ENCODE data around the gene HMCN1. TPM values are rescaled to one million over a fixed set of nuclear protein-coding genes. Genes with fewer than 3 reads are reported as not detected.

HMCN1 gene
- total and polyA plus RNA-seq, 2 donors (not counting 1 experiment from before 2014, with no cell fraction given) = 6.8 to 21.0 TPM

DNA sequence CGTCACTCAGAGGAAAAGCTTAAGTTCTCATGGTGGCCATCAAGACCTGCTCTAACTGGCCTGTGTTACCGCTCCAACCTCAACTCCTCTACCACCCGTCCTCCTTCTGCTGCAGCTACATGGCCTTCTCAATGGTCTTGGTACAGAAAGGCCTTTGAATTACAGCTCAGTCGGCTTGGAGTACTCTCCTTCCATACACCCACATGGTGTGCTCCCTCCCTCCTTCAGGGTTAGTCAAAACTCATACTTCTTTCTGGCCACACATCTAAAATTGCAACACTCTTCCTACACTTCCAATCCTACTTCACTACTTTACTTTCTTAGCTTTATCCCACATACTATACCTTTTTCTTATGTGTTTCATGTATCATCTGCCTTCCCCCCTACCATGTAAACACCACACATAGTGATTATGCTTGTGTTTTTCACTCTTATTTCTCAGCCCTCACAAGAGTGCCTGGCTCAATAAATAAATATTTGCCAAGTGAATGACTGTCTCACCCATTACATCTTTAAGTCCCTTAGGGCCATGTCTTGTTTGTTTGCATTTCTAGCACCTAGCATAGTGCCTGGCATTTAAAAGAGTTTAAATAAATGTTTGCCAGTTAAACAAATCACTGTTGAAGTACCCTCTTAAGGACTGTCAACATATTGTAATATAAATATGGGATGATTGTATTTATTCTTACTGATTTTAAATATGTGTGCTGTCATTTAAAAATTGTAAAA lies 37.6 kb upstream of the HMCN1 start:
- Histone ChIP-seq H3K4me2 (ENCODE audit: extremely low read depth, insufficient read depth, low read length) (no peak overlapping the region), H3K27me3 (ENCODE audit: control insufficient read depth, insufficient read depth, low read length) (no peaks in the 10 kb centered on the region), H3K9me3 (ENCODE audit: control insufficient read depth, insufficient read depth, low read depth, low read length) (no peaks in the 10 kb centered on the region), H3K27ac (ENCODE audit: insufficient read depth, low read length) (no peak overlapping the region), H4K20me1 (ENCODE audit: control insufficient read depth, extremely low read depth, insufficient read depth, low read length) (no peaks in the 10 kb centered on the region), H2AFZ (ENCODE audit: low read length) (no peak overlapping the region), H3K4me1 (ENCODE audit: control insufficient read depth, extremely low read depth, insufficient read depth, low read length) (no peaks in the 10 kb centered on the region), H3K4me3 (replicated peaks in 1 of 4; ENCODE audit: control extremely low read depth in 1 of 4, insufficient read depth in 1 of 4, low read depth in 3 of 4, low read length in 4 of 4) (no peak overlapping the region), H3K79me2 (ENCODE audit: control insufficient read depth, insufficient read depth, low read length) (no peaks in the 10 kb centered on the region), H3K36me3 (ENCODE audit: control insufficient read depth, insufficient read depth, low read length) (no peaks in the 10 kb centered on the region), H3K9ac (ENCODE audit: insufficient read depth, low read length) (no peak overlapping the region)
- TF ChIP-seq CTCF (conservative IDR thresholded peaks at IDR 0.05 in 1 of 2, IDR thresholded peaks at IDR 0.05 in 1 of 2; ENCODE audit: low read depth in 1 of 2, low read length in 2 of 2) = no peak
- no peak for TF ChIP-seq EZH2 (IDR thresholded peaks at IDR 0.05; ENCODE audit: low read length, missing control alignments)
- no peak for DNase-seq (ENCODE audit: low read depth in 2 of 2)

DNA sequence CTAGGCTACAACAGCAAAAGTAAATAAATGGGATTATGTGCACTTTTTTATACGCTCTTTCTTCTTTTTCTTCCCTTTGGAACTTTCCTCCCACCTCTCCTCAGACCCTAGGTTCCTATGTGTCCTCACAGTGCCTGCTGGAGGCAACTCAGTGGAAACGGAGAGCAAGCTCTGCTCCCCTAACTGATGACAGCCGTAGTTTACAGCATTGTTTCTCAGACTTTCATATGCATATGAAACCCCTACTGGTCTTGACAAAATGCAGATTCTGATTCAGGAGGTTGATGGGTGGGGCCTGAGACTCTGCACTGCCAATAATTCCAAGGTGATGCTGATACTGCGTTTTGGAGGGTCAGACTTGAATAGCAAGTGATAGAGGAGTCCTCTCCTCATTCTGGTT lies 34.3 kb upstream of the HMCN1 start:
- no peak overlapping the region for H3K9ac ChIP-seq (ENCODE audit: insufficient read depth, low read length)
- no peak overlapping the region for H3K4me3 ChIP-seq (replicated peaks in 1 of 4; ENCODE audit: control extremely low read depth in 1 of 4, insufficient read depth in 1 of 4, low read depth in 3 of 4, low read length in 4 of 4)
- H4K20me1 ChIP-seq (ENCODE audit: control insufficient read depth, extremely low read depth, insufficient read depth, low read length) = no peaks in the 10 kb centered on the region
- H3K4me1 ChIP-seq (ENCODE audit: control insufficient read depth, extremely low read depth, insufficient read depth, low read length) = no peaks in the 10 kb centered on the region
- no peaks in the 10 kb centered on the region for H3K36me3 ChIP-seq (ENCODE audit: control insufficient read depth, insufficient read depth, low read length)
- H3K9me3 ChIP-seq (ENCODE audit: control insufficient read depth, insufficient read depth, low read depth, low read length) = no peaks in the 10 kb centered on the region
- H3K79me2 ChIP-seq (ENCODE audit: control insufficient read depth, insufficient read depth, low read length) = no peaks in the 10 kb centered on the region
- no peak overlapping the region for H2AFZ ChIP-seq (ENCODE audit: low read length)
- no peak overlapping the region for H3K27ac ChIP-seq (ENCODE audit: insufficient read depth, low read length)
- H3K4me2 ChIP-seq (ENCODE audit: extremely low read depth, insufficient read depth, low read length) = no peak overlapping the region
- TF ChIP-seq EZH2 (IDR thresholded peaks at IDR 0.05; ENCODE audit: low read length, missing control alignments) (no peak), CTCF (conservative IDR thresholded peaks at IDR 0.05 in 1 of 2, IDR thresholded peaks at IDR 0.05 in 1 of 2; ENCODE audit: low read depth in 1 of 2, low read length in 2 of 2) (no peak)
- no peak for DNase-seq (ENCODE audit: low read depth in 2 of 2)
- H3K27me3 ChIP-seq (ENCODE audit: control insufficient read depth, insufficient read depth, low read length) = no peaks in the 10 kb centered on the region

DNA sequence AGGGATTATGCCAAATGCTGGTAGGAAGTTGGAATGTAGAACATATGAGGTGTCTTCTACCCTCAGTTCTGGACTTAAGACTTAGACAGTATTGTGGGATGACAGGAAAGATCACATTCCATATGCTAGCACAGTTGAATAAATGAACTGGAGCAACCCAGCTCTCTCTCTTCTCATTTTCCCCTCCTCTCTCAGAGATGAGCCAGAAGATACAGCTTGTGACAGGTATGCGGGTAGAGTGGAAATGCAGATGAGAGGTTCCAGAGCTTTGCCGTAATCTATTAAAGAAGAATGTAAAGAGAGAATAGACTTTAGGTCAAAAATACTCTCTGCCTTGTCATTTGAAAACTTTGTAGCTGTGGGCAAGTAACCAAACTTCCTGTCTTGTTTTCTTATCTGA lies 32.5 kb upstream of the HMCN1 start:
- no peak overlapping the region for H2AFZ ChIP-seq (ENCODE audit: low read length)
- no peak overlapping the region for H3K9ac ChIP-seq (ENCODE audit: insufficient read depth, low read length)
- TF ChIP-seq CTCF (conservative IDR thresholded peaks at IDR 0.05 in 1 of 2, IDR thresholded peaks at IDR 0.05 in 1 of 2; ENCODE audit: low read depth in 1 of 2, low read length in 2 of 2) = no peak
- no peak for TF ChIP-seq EZH2 (IDR thresholded peaks at IDR 0.05; ENCODE audit: low read length, missing control alignments)
- DNase-seq (ENCODE audit: low read depth in 2 of 2) = no peak
- no peaks in the 10 kb centered on the region for H3K79me2 ChIP-seq (ENCODE audit: control insufficient read depth, insufficient read depth, low read length)
- H3K4me3 ChIP-seq (replicated peaks in 1 of 4; ENCODE audit: control extremely low read depth in 1 of 4, insufficient read depth in 1 of 4, low read depth in 3 of 4, low read length in 4 of 4) = no peak overlapping the region
- H3K4me2 ChIP-seq (ENCODE audit: extremely low read depth, insufficient read depth, low read length) = no peak overlapping the region
- no peaks in the 10 kb centered on the region for H3K36me3 ChIP-seq (ENCODE audit: control insufficient read depth, insufficient read depth, low read length)
- no peaks in the 10 kb centered on the region for H3K4me1 ChIP-seq (ENCODE audit: control insufficient read depth, extremely low read depth, insufficient read depth, low read length)
- no peak overlapping the region for H3K27ac ChIP-seq (ENCODE audit: insufficient read depth, low read length)
- no peaks in the 10 kb centered on the region for H3K27me3 ChIP-seq (ENCODE audit: control insufficient read depth, insufficient read depth, low read length)
- H3K9me3 ChIP-seq (ENCODE audit: control insufficient read depth, insufficient read depth, low read depth, low read length) = no peaks in the 10 kb centered on the region
- H4K20me1 ChIP-seq (ENCODE audit: control insufficient read depth, extremely low read depth, insufficient read depth, low read length) = no peaks in the 10 kb centered on the region
